ENCODE data around the gene GAB2. TPM values are rescaled to one million over a fixed set of nuclear protein-coding genes. Genes with fewer than 3 reads are reported as not detected.

GAB2 gene
- total and polyA plus RNA-seq, 10 of the 15 experiments (the other 5 are each of a cell fraction or from before 2014, with no cell fraction given): 0.69 to 12.6 (median 3.8) TPM

- TF ChIP-seq ZNF687 (IDR thresholded peaks at IDR 0.05) (no peak), ZNF217 (IDR thresholded peaks at IDR 0.05) (no peak), ETV6 (conservative IDR thresholded peaks at IDR 0.05 in 1 of 2, IDR thresholded peaks at IDR 0.05 in 1 of 2; ENCODE audit: borderline replicate concordance in 1 of 2, low read depth in 1 of 2) (no peak), TCF7 (IDR thresholded peaks at IDR 0.05; ENCODE audit: borderline replicate concordance) (no peak), NFIC (IDR thresholded peaks at IDR 0.05; ENCODE audit: low read depth, low read length) (no peak), USF2 (IDR thresholded peaks at IDR 0.05; ENCODE audit: borderline replicate concordance, low read depth, low read length) (no peak)
These were observed 83.5 kb downstream of the GAB2 start (continued) for GRCh38 chr11:78334109-78334508.

GRCh38 chr11:78332872-78333271 lies 84.7 kb downstream of the GAB2 start:
- in situ Hi-C loops (cut with MboI) (no loop called here), intact Hi-C loops (cut with micrococcal nuclease; ENCODE audit: unreplicated experiment) (no loop called here)
- BruUV-seq (replicated peaks): no TSS peak
- 100% methylated on average over 1 of the region's 1 CpG for WGBS (ENCODE audit: insufficient coverage, insufficient replicate concordance, low lambda C conversion rate, missing lambda C conversion rate)
- ChIA-PET POLR2A (no interaction called here), SMC1A (ENCODE audit: uncharacterized antibody, unreplicated experiment) (interaction anchor here (1.0 kb wide), 1 partner anchor 13 kb away, joined by 3 read pairs; no protein-coding TSS in a partner anchor), CTCF (no interaction called here), RAD21 (ENCODE audit: unreplicated experiment) (interaction anchor here (1.3 kb wide), 1 partner anchor 22 kb away, joined by 4 read pairs; no protein-coding TSS in a partner anchor)
- Histone ChIP-seq H3K4me1 (ENCODE audit: control insufficient read depth, insufficient read depth, low read length) (peaks cover 13% of the 10 kb centered on the region), H3K27me3 (replicated peaks in 1 of 2; ENCODE audit: control insufficient read depth in 2 of 2, insufficient read depth in 2 of 2, low read length in 1 of 2) (no peaks in the 10 kb centered on the region), H3K4me3 (no peak overlapping the region), H2AFZ (ENCODE audit: control insufficient read depth, low read depth, low read length) (no peak overlapping the region), H4K20me1 (ENCODE audit: control insufficient read depth, insufficient read depth) (no peaks in the 10 kb centered on the region), H3K9me3 (replicated peaks; ENCODE audit: control insufficient read depth, insufficient read depth, low read length) (no peaks in the 10 kb centered on the region; the same call in 2 of the 3 replicates), H3K36me3 (ENCODE audit: control insufficient read depth in 2 of 2, insufficient read depth in 2 of 2, low read length in 1 of 2) (no peaks in the 10 kb centered on the region), H3K9ac (ENCODE audit: control insufficient read depth, insufficient read depth, low read length) (no peak overlapping the region), H3K27ac (ENCODE audit: control insufficient read depth, insufficient read depth) (no peak overlapping the region), H3K4me2 (ENCODE audit: control insufficient read depth, insufficient read depth) (no peak overlapping the region), H3K79me2 (ENCODE audit: control insufficient read depth, insufficient read depth, low read length) (no peaks in the 10 kb centered on the region)
- ATAC-seq (no peak), DNase-seq (ENCODE audit: low read depth, low spot score) (no peak), FAIRE-seq (no peak)
- TF ChIP-seq ZNF687 (IDR thresholded peaks at IDR 0.05) (no peak), BCL11A (IDR thresholded peaks at IDR 0.05; ENCODE audit: low read depth, low read length) (no peak)
